Esophagus (tissue), 2 donors: ENCODE results near the gene TSKS. TPM values are rescaled to one million over a fixed set of nuclear protein-coding genes. Genes with fewer than 3 reads are reported as not detected.

ENCODE experiments used
- H3K27ac ChIP-seq, 2 donors: one replicate each; pipeline ENCODE4 v1.5.1; 2013; ENCODE audit warnings: low read depth in 2 of 2, mild to moderate bottlenecking in 2 of 2, inconsistent platforms in 1 of 2, low read length in 1 of 2, moderate library complexity in 1 of 2
- H3K27me3 ChIP-seq, 2 donors: one replicate each; pipeline ENCODE4 v1.6.1; 2013; ENCODE audit warnings: low read length in 2 of 2, control low read depth in 1 of 2, mild to moderate bottlenecking in 1 of 2; ENCODE audit not compliant: insufficient read depth in 2 of 2, control insufficient read depth in 1 of 2
- H3K36me3 ChIP-seq, 2 donors: one replicate each; pipeline ENCODE4 v1.6.1; 2013; ENCODE audit warnings: low read length in 1 of 2; ENCODE audit not compliant: control insufficient read depth in 2 of 2, insufficient read depth in 2 of 2
- H3K4me1 ChIP-seq, 2 donors: one replicate each; pipeline ENCODE4 v1.6.1; 2013; ENCODE audit warnings: low read length in 1 of 2; ENCODE audit not compliant: control insufficient read depth in 2 of 2, insufficient read depth in 2 of 2
- H3K4me3 ChIP-seq, 2 donors: one replicate each; pipeline ENCODE4 v1.5.1; 2013; ENCODE audit warnings: low read length in 2 of 2, mild to moderate bottlenecking in 2 of 2, low read depth in 1 of 2, moderate library complexity in 1 of 2
- H3K9me3 ChIP-seq, 2 donors: one replicate each; pipeline ENCODE4 v1.6.1; 2013; ENCODE audit warnings: mild to moderate bottlenecking in 2 of 2, low read depth in 1 of 2, low read length in 1 of 2, moderate library complexity in 1 of 2; ENCODE audit not compliant: control insufficient read depth in 2 of 2, insufficient read depth in 1 of 2
- WGBS, 2 donors: extraction: QIAGEN DNeasy Blood & Tissue Kit; methylation state at CpG; one replicate each; pipeline ENCODE4 v1.1.7; 2013; 5-methylcytosine and 5-hydroxymethylcytosine counted together
- polyA plus RNA-seq, 2 donors: library from polyadenylated mRNA; stranded (reverse); fragments of 200-250 nt; gene quantifications; one replicate each; pipeline ENCODE4 v1.2.3, GENCODE V29; 2013
- donor health status: healthy with polysubstance abuse.
- donor health status: Bipolar disorder and iron deficiency.

The TSKS gene
- polyA plus RNA-seq, 2 donors, result 0.06 to 0.55 TPM

DNA sequence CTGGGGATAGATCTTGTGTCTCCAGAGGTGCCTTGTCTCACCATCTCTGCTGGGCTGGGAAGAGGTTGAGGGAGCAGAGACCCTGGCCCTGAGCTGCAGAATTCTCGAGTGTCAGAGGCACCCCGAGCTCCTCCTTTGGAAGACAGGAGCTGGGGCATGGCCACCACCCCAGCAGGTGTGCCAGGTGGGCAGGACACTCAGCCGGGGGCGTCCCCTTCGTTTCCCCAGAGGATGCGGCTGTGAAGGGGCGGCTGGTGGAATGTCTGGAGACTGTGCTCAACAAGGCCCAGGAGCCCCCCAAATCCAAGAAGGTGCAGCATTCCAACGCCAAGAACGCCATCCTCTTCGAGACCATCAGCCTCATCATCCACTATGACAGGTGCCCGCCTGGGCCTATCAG is 35.5 kb upstream of the TSKS start:
- Histone ChIP-seq H3K4me1 (peaks cover 0 to under 1% of the 10 kb centered on the region in 2 donors), H3K27ac (no peak overlapping the region), H3K27me3 (no peaks in the 10 kb centered on the region), H3K36me3 (peaks cover 9 to 78% of the 10 kb centered on the region in 2 donors), H3K4me3 (no peak overlapping the region), H3K9me3 (peaks cover 0 to 2% of the 10 kb centered on the region in 2 donors)
- 92 to 94% methylated on average over 11 of the region's 11 CpGs for WGBS, 2 donors

- WGBS, 2 donors, result 93 to 95% methylated on average over 20 of the region's 20 CpGs
- peaks cover 4 to 78% of the 10 kb centered on the region in 2 donors for H3K36me3 ChIP-seq
- H3K27me3 ChIP-seq, result no peaks in the 10 kb centered on the region
- no peak overlapping the region for H3K4me3 ChIP-seq
- H3K4me1 ChIP-seq, result peaks cover 0 to 8% of the 10 kb centered on the region in 2 donors
- H3K9me3 ChIP-seq, result peaks cover 0 to 2% of the 10 kb centered on the region in 2 donors
- no peak overlapping the region for H3K27ac ChIP-seq
These were observed 32.5 kb upstream of the TSKS start for GRCh38 chr19:49795615-49796014.

DNA sequence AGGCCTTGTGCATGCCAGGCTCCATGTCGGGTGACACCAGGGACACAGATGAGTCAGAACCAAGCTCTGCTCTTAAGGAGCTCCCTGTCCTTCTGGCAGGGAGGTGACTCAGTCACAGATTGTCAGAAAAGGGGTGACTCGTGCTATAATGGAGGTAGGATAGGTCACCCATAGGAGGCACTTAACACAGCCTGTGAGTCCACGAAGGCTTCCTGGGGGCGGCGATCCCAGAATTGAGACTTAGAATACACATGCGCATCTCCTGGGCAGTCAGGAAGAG is 30.4 kb upstream of the TSKS start:
- Histone ChIP-seq H3K36me3 (peaks cover 3 to 64% of the 10 kb centered on the region in 2 donors), H3K27me3 (no peaks in the 10 kb centered on the region), H3K27ac (no peak overlapping the region), H3K4me3 (no peak overlapping the region), H3K9me3 (peaks cover 0 to 2% of the 10 kb centered on the region in 2 donors), H3K4me1 (peaks cover 0 to 8% of the 10 kb centered on the region in 2 donors)
- 82 to 85% methylated on average over 6 of the region's 6 CpGs for WGBS, 2 donors

GRCh38 chr19:49792829-49793560 is 29.9 kb upstream of the TSKS start:
- WGBS, 2 donors, result 88 to 92% methylated on average over 22 of the region's 22 CpGs

GRCh38 chr19:49791776-49792445 is 28.8 kb upstream of the TSKS start:
- peaks cover 0 to 10% of the 10 kb centered on the region in 2 donors for H3K4me1 ChIP-seq
- peaks cover 3 to 67% of the 10 kb centered on the region in 2 donors for H3K36me3 ChIP-seq
- no peak overlapping the region for H3K4me3 ChIP-seq
- WGBS, 2 donors, result 95% methylated on average over 25 to 26 of the region's 26 CpGs
- H3K9me3 ChIP-seq, result peaks cover 0 to 2% of the 10 kb centered on the region in 2 donors
- H3K27ac ChIP-seq, result no peak overlapping the region
- H3K27me3 ChIP-seq, result no peaks in the 10 kb centered on the region

More at GRCh38 chr19:49792829-49793560, 29.9 kb upstream of the TSKS start:
- Histone ChIP-seq H3K27ac (no peak overlapping the region), H3K27me3 (no peaks in the 10 kb centered on the region), H3K36me3 (peaks cover 3 to 64% of the 10 kb centered on the region in 2 donors), H3K4me3 (no peak overlapping the region), H3K4me1 (peaks cover 0 to 10% of the 10 kb centered on the region in 2 donors), H3K9me3 (peaks cover 0 to 2% of the 10 kb centered on the region in 2 donors)

DNA sequence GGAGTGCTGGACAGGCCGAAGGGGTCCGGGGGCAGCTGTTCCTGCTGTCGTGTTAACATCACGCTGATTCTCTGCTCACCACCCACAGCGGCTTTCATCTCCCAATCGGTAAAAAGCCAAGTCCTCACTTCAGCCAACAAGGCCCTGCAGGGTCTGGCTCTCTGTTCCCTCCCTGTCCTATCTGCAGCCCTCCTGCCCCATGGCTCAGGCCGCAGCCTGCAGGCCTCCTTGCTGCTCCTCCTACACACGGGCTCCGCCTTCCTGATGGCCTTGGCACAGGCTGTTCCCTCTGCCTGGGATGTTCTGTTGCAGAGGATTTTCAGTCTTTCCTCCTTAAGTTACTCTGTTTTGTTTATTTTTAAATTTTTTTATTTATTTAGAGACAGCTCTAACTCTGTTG is 27.8 kb upstream of the TSKS start:
- WGBS, 2 donors, result 65 to 66% methylated on average over 9 of the region's 9 CpGs
- H3K4me1 ChIP-seq, result peaks cover 0 to 17% of the 10 kb centered on the region in 2 donors
- H3K36me3 ChIP-seq, result peaks cover 3 to 57% of the 10 kb centered on the region in 2 donors
- H3K9me3 ChIP-seq, result no peaks in the 10 kb centered on the region
- H3K27me3 ChIP-seq, result no peaks in the 10 kb centered on the region
- no peak overlapping the region for H3K4me3 ChIP-seq
- no peak overlapping the region for H3K27ac ChIP-seq

DNA sequence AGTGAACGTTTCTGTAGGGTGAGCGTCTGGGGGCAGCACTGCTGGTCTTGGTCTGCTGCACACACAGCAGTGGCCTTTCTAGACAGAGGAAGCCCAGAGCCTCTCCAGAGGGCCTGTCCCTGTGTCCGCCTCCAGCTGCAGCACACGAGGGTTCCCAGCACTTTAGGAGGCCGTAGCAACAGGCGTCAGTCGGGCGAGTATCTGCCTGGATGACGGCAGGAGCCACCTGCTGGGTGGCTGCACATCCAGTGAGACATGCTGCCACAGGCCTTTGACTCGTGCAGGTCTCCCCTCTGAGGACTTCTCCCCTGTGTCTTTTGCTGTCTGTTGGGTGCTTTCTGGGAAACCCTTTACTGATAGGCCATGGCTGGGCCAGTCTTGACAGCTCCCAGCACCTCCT is 25.8 kb upstream of the TSKS start:
- peaks cover 0 to 17% of the 10 kb centered on the region in 2 donors for H3K4me1 ChIP-seq
- H3K4me3 ChIP-seq, result no peak overlapping the region
- no peaks in the 10 kb centered on the region for H3K9me3 ChIP-seq
- no peak overlapping the region for H3K27ac ChIP-seq
- peaks cover 3 to 48% of the 10 kb centered on the region in 2 donors for H3K36me3 ChIP-seq
- no peaks in the 10 kb centered on the region for H3K27me3 ChIP-seq
- WGBS, 2 donors, result 65 to 74% methylated on average over 10 of the region's 10 CpGs

- 83 to 85% methylated on average over 5 of the region's 5 CpGs for WGBS, 2 donors
- peaks cover 0 to 12% of the 10 kb centered on the region in 2 donors for H3K4me1 ChIP-seq
- peaks cover 6 to 46% of the 10 kb centered on the region in 2 donors for H3K36me3 ChIP-seq
- no peak overlapping the region for H3K27ac ChIP-seq
- no peak overlapping the region for H3K4me3 ChIP-seq
- no peaks in the 10 kb centered on the region for H3K27me3 ChIP-seq
- H3K9me3 ChIP-seq, result no peaks in the 10 kb centered on the region
These were observed 24.6 kb upstream of the TSKS start for GRCh38 chr19:49787746-49788145.

- H3K27me3 ChIP-seq, result no peaks in the 10 kb centered on the region
- 42 to 60% methylated on average over 9 of the region's 9 CpGs for WGBS, 2 donors
- no peak overlapping the region for H3K4me3 ChIP-seq
- peaks cover 0 to 9% of the 10 kb centered on the region in 2 donors for H3K4me1 ChIP-seq
- H3K9me3 ChIP-seq, result no peaks in the 10 kb centered on the region
- peaks cover 8 to 37% of the 10 kb centered on the region in 2 donors for H3K36me3 ChIP-seq
- peak overlapping the region; percentile 75 to 89 for H3K27ac ChIP-seq
These were observed 23.3 kb upstream of the TSKS start for GRCh38 chr19:49786376-49786820.
